Measurements from ENCODE around the gene SERPINA9.
"Not testable (repeated sequence)": the region's sequence is repeated elsewhere in the genome, so short reads cannot be mapped to it uniquely, and the experiment has no call there.

The SERPINA9 gene

GRCh38 chr14:94424371-94424770 lies 51.6 kb downstream of the SERPINA9 start:
- no peak overlapping the region for H3K9ac ChIP-seq (ENCODE audit: low read length in 2 of 2)

GRCh38 chr14:94423453-94424056 lies 52.4 kb downstream of the SERPINA9 start:
- Histone ChIP-seq H3K4me3 (ENCODE audit: low read length in 2 of 2) (no peak overlapping the region), H3K9ac (ENCODE audit: low read length in 2 of 2) (no peak overlapping the region), H3K9me3 (ENCODE audit: control insufficient read depth in 2 of 2, low read length in 2 of 2) (no peaks in the 10 kb centered on the region), H3K36me3 (ENCODE audit: control insufficient read depth in 2 of 2, insufficient read depth in 2 of 2, low read length in 2 of 2) (no peaks in the 10 kb centered on the region), H3K27me3 (ENCODE audit: control insufficient read depth in 1 of 2, insufficient read depth in 2 of 2, low read length in 2 of 2) (peaks cover 7 to 9% of the 10 kb centered on the region in 2 donors), H3K4me1 (ENCODE audit: control insufficient read depth, insufficient read depth, low read length) (no peaks in the 10 kb centered on the region), H3K27ac (ENCODE audit: low read length) (no peak overlapping the region)

More at GRCh38 chr14:94424371-94424770, 51.6 kb downstream of the SERPINA9 start:
- Histone ChIP-seq H3K4me1 (ENCODE audit: control insufficient read depth, insufficient read depth, low read length) (no peaks in the 10 kb centered on the region), H3K4me3 (ENCODE audit: low read length in 2 of 2) (no peak overlapping the region), H3K9me3 (ENCODE audit: control insufficient read depth in 2 of 2, low read length in 2 of 2) (no peaks in the 10 kb centered on the region), H3K27me3 (ENCODE audit: control insufficient read depth in 1 of 2, insufficient read depth in 2 of 2, low read length in 2 of 2) (peaks cover 7% of the 10 kb centered on the region in 2 donors), H3K27ac (ENCODE audit: low read length) (no peak overlapping the region), H3K36me3 (ENCODE audit: control insufficient read depth in 2 of 2, insufficient read depth in 2 of 2, low read length in 2 of 2) (no peaks in the 10 kb centered on the region)

- no peaks in the 10 kb centered on the region for H3K9me3 ChIP-seq (ENCODE audit: control insufficient read depth in 2 of 2, low read length in 2 of 2)
- H3K9ac ChIP-seq (ENCODE audit: low read length in 2 of 2): no peak overlapping the region
- H3K27ac ChIP-seq (ENCODE audit: low read length): no peak overlapping the region
- no peak overlapping the region for H3K4me3 ChIP-seq (ENCODE audit: low read length in 2 of 2)
- H3K27me3 ChIP-seq (ENCODE audit: control insufficient read depth in 1 of 2, insufficient read depth in 2 of 2, low read length in 2 of 2): peaks cover 7 to 8% of the 10 kb centered on the region in 2 donors
- no peaks in the 10 kb centered on the region for H3K36me3 ChIP-seq (ENCODE audit: control insufficient read depth in 2 of 2, insufficient read depth in 2 of 2, low read length in 2 of 2)
- no peaks in the 10 kb centered on the region for H3K4me1 ChIP-seq (ENCODE audit: control insufficient read depth, insufficient read depth, low read length)
These were observed 54.7 kb downstream of the SERPINA9 start for GRCh38 chr14:94421316-94421715.

GRCh38 chr14:94417497-94418205 lies 58.3 kb downstream of the SERPINA9 start:
- not testable (repeated sequence) for H3K9me3 ChIP-seq (ENCODE audit: control insufficient read depth in 2 of 2, low read length in 2 of 2)

More at GRCh38 chr14:94417497-94418205, 58.3 kb downstream of the SERPINA9 start:
- H3K36me3 ChIP-seq (ENCODE audit: control insufficient read depth in 2 of 2, insufficient read depth in 2 of 2, low read length in 2 of 2); H3K4me1 ChIP-seq (ENCODE audit: control insufficient read depth, insufficient read depth, low read length); H3K4me3 ChIP-seq (ENCODE audit: low read length in 2 of 2); H3K27me3 ChIP-seq (ENCODE audit: control insufficient read depth in 1 of 2, insufficient read depth in 2 of 2, low read length in 2 of 2); H3K27ac ChIP-seq (ENCODE audit: low read length); H3K9ac ChIP-seq (ENCODE audit: low read length in 2 of 2): not testable (repeated sequence)

Measured in stomach smooth muscle (tissue), 2 donors.